Glutamatergic neuron (in vitro differentiated cells): ENCODE results near the gene ACVR1B. TPM values are rescaled to one million over a fixed set of nuclear protein-coding genes. Genes with fewer than 3 reads are reported as not detected.

ENCODE experiments used
- DNase-seq: peaks from one replicate; pipeline ENCODE4 v3.0.0; 2022
- H3K27ac Mint-ChIP-seq: one replicate; pipeline ENCODE4 v1.8.0; 2020; ENCODE audit warnings: mild to moderate bottlenecking, mixed read lengths, inconsistent platforms; ENCODE audit not compliant: unreplicated experiment
- H3K27me3 Mint-ChIP-seq: one replicate; pipeline ENCODE4 v1.8.0; 2020; ENCODE audit warnings: mild to moderate bottlenecking, moderate library complexity, mixed read lengths, inconsistent platforms; ENCODE audit not compliant: unreplicated experiment
- H3K36me3 Mint-ChIP-seq: one replicate; pipeline ENCODE4 v1.8.0; 2020; ENCODE audit warnings: mild to moderate bottlenecking, mixed read lengths, inconsistent platforms; ENCODE audit not compliant: unreplicated experiment
- H3K4me1 Mint-ChIP-seq: one replicate; pipeline ENCODE4 v1.8.0; 2020; ENCODE audit warnings: mild to moderate bottlenecking, low read depth, mixed read lengths, inconsistent platforms; ENCODE audit not compliant: unreplicated experiment
- H3K4me3 Mint-ChIP-seq: one replicate; pipeline ENCODE4 v1.8.0; 2020; ENCODE audit warnings: mild to moderate bottlenecking, mixed read lengths, inconsistent platforms; ENCODE audit not compliant: unreplicated experiment
- H3K9me3 Mint-ChIP-seq: one replicate; pipeline ENCODE4 v1.8.0; 2020; ENCODE audit warnings: mild to moderate bottlenecking, moderate library complexity, mixed read lengths, inconsistent platforms; ENCODE audit not compliant: unreplicated experiment
- CTCF ChIP-seq: fragments of 200-600 bp; sonication (generic); IDR thresholded peaks from one replicate; pipeline ENCODE4 v1.5.0; 2021; ENCODE audit not compliant: partially characterized antibody, unreplicated experiment
- total RNA-seq: library from RNA; stranded (reverse); fragmentation: NEBNext Ultra II Directional; extraction: Animal tissue kit (Norgen Biotek cat#: 25700); gene quantifications from one replicate; pipeline ENCODE4 v1.2.1, GENCODE V29; 2021; ENCODE audit not compliant: unreplicated experiment

The ACVR1B gene
- total RNA-seq, 1 donor from 2014 or later = 50.2 TPM

GRCh38 chr12:51913071-51914033 is 38.1 kb upstream of the ACVR1B start:
- Mint-ChIP-seq H3K27me3 (peaks cover 5% of the 10 kb centered on the region), H3K4me1 (peaks cover 5% of the 10 kb centered on the region), H3K27ac (no peak overlapping the region), H3K9me3 (peaks cover 2% of the 10 kb centered on the region), H3K36me3 (no peaks in the 10 kb centered on the region), H3K4me3 (no peak overlapping the region)
- no peak for TF ChIP-seq CTCF
- no peak for DNase-seq

- no peak overlapping the region for H3K27ac Mint-ChIP-seq
- no peak for DNase-seq
- peaks cover 2% of the 10 kb centered on the region for H3K27me3 Mint-ChIP-seq
- no peaks in the 10 kb centered on the region for H3K36me3 Mint-ChIP-seq
- no peak overlapping the region for H3K4me3 Mint-ChIP-seq
- H3K4me1 Mint-ChIP-seq = peaks cover 9% of the 10 kb centered on the region
- TF ChIP-seq CTCF = no peak
- peaks cover 2% of the 10 kb centered on the region for H3K9me3 Mint-ChIP-seq
Measured at GRCh38 chr12:51914034-51914923, 37.2 kb upstream of the ACVR1B start.

- no peak for DNase-seq
- peaks cover 2% of the 10 kb centered on the region for H3K27me3 Mint-ChIP-seq
Measured at GRCh38 chr12:51915003-51915625, 36.4 kb upstream of the ACVR1B start.

GRCh38 chr12:51915951-51916350 is 35.5 kb upstream of the ACVR1B start:
- peaks cover 4% of the 10 kb centered on the region for H3K27me3 Mint-ChIP-seq
- no peaks in the 10 kb centered on the region for H3K9me3 Mint-ChIP-seq
- no peak overlapping the region for H3K4me3 Mint-ChIP-seq
- H3K27ac Mint-ChIP-seq = no peak overlapping the region
- peaks cover 16% of the 10 kb centered on the region for H3K4me1 Mint-ChIP-seq
- TF ChIP-seq CTCF = no peak
- H3K36me3 Mint-ChIP-seq = no peaks in the 10 kb centered on the region
- no peak for DNase-seq

More at GRCh38 chr12:51915003-51915625, 36.4 kb upstream of the ACVR1B start:
- Mint-ChIP-seq H3K36me3 (no peaks in the 10 kb centered on the region), H3K4me1 (peaks cover 11% of the 10 kb centered on the region), H3K9me3 (peaks cover 2% of the 10 kb centered on the region), H3K27ac (no peak overlapping the region), H3K4me3 (no peak overlapping the region)
- TF ChIP-seq CTCF = no peak
